ENCODE results near the gene IGFBPL1. TPM values are rescaled to one million over a fixed set of nuclear protein-coding genes. Genes with fewer than 3 reads are reported as not detected.

IGFBPL1 gene
- total RNA-seq, 1 donor from 2014 or later, result 10.0 TPM

DNA sequence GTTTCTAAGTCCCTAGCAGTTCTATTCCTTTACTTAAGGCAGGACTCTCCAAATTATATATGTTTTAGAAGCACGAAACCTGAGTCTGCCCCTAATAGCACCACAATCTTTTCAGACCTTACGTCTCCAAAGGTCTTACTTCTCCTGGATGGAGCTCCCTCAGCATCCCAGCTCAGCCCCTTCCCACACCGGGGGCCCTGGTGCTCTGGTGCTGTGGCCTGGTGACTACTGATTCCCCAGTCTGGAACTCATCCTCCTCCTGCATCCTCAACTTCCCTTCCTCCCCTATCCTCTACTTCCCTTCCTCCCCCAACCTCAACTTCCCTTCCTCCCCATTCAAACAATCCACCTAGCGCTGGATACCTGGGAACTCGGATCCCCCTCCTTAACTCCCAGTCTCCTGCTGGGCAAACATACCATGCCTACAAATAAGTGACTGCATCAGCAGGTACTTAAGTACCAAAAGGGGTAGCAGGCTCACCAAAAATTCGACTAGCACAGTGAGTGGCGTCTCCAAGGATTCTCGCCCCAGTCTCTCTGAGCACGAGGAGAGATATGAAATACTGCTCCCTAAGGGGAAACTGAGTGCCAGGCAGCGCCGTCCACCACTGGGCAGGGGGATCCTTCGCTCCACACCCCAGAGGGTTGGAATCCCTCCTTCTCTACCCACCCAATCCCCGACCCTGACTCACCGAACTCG lies 831 bp downstream of the IGFBPL1 start:
- Histone ChIP-seq H3K27me3 (ENCODE audit: control insufficient read depth, insufficient read depth, low read length) (peaks cover 17% of the 10 kb centered on the region), H3K4me3 (ENCODE audit: low read depth, low read length) (peak overlapping the region; percentile 36), H3K36me3 (ENCODE audit: control insufficient read depth, insufficient read depth, low read length) (no peaks in the 10 kb centered on the region)
- DNase-seq (ENCODE audit: low read depth), result no peak
- TF ChIP-seq, protein P1, sequence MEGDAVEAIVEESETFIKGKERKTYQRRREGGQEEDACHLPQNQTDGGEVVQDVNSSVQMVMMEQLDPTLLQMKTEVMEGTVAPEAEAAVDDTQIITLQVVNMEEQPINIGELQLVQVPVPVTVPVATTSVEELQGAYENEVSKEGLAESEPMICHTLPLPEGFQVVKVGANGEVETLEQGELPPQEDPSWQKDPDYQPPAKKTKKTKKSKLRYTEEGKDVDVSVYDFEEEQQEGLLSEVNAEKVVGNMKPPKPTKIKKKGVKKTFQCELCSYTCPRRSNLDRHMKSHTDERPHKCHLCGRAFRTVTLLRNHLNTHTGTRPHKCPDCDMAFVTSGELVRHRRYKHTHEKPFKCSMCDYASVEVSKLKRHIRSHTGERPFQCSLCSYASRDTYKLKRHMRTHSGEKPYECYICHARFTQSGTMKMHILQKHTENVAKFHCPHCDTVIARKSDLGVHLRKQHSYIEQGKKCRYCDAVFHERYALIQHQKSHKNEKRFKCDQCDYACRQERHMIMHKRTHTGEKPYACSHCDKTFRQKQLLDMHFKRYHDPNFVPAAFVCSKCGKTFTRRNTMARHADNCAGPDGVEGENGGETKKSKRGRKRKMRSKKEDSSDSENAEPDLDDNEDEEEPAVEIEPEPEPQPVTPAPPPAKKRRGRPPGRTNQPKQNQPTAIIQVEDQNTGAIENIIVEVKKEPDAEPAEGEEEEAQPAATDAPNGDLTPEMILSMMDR (IDR thresholded peaks at IDR 0.05; ENCODE audit: insufficient read depth, low read length, poor library complexity, severe bottlenecking), result no peak

DNA sequence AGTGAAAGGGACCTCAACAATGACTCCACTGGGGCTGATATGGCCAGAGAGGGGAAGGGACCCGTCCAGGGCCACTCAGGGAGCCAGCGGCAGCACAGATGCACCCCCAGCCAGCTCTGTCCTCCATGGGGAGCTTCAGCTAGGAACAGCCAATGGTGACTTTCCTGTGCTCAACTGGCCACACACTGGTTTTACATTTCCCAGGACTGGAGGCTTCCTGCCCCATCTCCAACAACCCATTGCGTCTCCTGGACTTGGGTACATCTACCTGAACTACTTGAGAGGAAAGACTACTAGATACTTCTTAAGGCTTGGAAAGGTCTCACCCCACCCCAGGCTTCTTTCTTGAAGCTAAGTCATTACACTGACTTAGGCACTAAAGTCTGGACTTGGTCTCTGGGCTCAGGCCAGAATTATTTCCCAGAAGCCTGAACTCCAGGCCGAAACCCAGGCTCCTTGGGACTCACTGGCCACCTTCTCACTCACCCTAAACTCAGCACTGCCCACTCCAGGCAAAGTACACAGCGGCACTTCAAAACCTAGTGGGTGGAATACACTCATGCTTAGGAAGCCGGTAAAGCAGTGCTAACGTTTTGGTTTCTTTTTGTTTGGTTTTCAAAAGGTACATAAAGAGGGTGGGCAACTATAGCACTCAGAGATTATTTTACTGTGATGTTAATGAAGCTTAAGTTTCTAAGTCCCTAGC lies 1.5 kb downstream of the IGFBPL1 start:
- no peaks in the 10 kb centered on the region for H3K36me3 ChIP-seq (ENCODE audit: control insufficient read depth, insufficient read depth, low read length)
- no peak for DNase-seq (ENCODE audit: low read depth)
- TF ChIP-seq, protein P1 (IDR thresholded peaks at IDR 0.05; ENCODE audit: insufficient read depth, low read length, poor library complexity, severe bottlenecking), result no peak
- H3K4me3 ChIP-seq (ENCODE audit: low read depth, low read length), result no peak overlapping the region
- peaks cover 17% of the 10 kb centered on the region for H3K27me3 ChIP-seq (ENCODE audit: control insufficient read depth, insufficient read depth, low read length)

DNA sequence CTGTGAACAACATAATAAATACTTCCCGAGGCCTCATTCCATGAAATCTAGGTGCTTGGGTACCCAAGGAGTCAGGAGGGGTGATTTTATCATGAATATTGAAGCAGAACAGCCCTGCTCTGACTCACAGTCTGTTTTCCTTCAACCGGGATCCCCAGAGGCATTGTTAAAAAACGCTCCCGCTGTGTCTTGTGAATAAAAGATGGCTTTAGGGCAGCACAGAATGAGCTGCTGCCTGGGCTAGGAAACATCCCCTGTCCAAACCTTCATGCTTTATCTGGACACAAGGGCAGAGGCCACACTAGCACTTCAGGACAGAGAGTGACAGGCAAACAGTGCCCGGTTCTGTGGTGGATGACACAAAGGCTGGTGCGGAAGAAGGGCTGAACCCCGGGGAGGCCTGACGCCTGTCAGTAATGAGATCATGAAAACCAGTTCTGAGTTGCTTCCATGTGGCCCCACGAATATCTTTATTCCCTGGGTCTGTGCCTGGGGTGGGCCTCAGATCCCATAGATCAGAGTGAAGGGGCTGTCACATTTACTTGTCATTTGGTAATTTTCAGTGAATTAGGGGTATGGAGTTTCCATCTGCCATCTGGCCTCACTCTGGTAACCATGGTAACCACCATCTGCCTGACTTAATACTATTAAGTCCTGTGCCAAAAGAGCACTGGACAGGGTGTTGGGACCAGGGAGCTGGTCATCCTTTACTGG lies 2.6 kb downstream of the IGFBPL1 start:
- TF ChIP-seq, protein P1 (IDR thresholded peaks at IDR 0.05; ENCODE audit: insufficient read depth, low read length, poor library complexity, severe bottlenecking), result no peak
- DNase-seq (ENCODE audit: low read depth), result no peak
- no peaks in the 10 kb centered on the region for H3K36me3 ChIP-seq (ENCODE audit: control insufficient read depth, insufficient read depth, low read length)
- peaks cover 17% of the 10 kb centered on the region for H3K27me3 ChIP-seq (ENCODE audit: control insufficient read depth, insufficient read depth, low read length)
- no peak overlapping the region for H3K4me3 ChIP-seq (ENCODE audit: low read depth, low read length)

DNA sequence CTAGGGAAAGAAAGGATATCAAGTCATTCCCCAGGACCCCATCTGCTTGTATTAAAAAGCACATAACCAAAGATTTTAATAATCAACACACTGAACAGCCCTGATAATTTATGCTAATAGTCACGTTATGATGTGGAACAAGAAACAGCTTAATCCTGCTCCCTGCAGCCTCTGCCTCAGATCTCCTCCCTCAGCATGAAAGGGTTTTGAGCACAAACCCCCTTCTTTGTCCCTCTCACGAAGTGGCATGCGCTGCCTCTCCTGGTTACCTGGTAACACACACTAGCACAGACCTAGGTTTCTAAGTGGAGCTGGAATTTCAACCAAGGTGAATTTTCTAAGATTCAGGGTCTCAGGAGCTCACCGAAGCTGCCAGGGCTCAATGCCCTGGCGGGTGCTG lies 5.1 kb downstream of the IGFBPL1 start:
- DNase-seq (ENCODE audit: low read depth), result no peak
- Histone ChIP-seq H3K36me3 (ENCODE audit: control insufficient read depth, insufficient read depth, low read length) (no peaks in the 10 kb centered on the region), H3K27me3 (ENCODE audit: control insufficient read depth, insufficient read depth, low read length) (peaks cover 15% of the 10 kb centered on the region), H3K4me3 (ENCODE audit: low read depth, low read length) (no peak overlapping the region)
- TF ChIP-seq, protein P1 (IDR thresholded peaks at IDR 0.05; ENCODE audit: insufficient read depth, low read length, poor library complexity, severe bottlenecking), result no peak

DNA sequence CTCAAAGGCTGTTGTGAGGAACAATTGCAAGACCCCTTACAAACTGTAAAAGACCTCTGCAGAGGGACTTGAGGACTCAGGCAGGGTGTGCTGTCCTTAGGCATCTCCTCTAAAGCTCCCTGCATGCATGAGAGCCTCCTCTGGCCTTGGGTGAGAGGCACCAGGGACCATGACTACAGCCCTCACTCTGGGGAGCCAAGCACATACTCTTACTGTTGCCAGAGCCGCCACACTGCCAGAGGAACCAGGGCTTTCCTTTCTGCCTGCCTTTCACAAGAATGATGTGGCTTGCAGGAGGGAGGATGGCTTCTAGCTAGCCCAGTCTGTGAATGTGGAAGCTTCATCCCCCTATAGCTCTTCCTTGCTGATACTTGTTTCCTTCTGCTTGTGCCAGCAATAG lies 5.9 kb downstream of the IGFBPL1 start:
- TF ChIP-seq, protein P1 (IDR thresholded peaks at IDR 0.05; ENCODE audit: insufficient read depth, low read length, poor library complexity, severe bottlenecking), result no peak
- Histone ChIP-seq H3K27me3 (ENCODE audit: control insufficient read depth, insufficient read depth, low read length) (peaks cover 14% of the 10 kb centered on the region), H3K36me3 (ENCODE audit: control insufficient read depth, insufficient read depth, low read length) (no peaks in the 10 kb centered on the region), H3K4me3 (ENCODE audit: low read depth, low read length) (no peak overlapping the region)
- no peak for DNase-seq (ENCODE audit: low read depth)
